ENCODE measurements around the gene ADIPOR2. TPM values are rescaled to one million over a fixed set of nuclear protein-coding genes. Genes with fewer than 3 reads are reported as not detected.
"Not testable (repeated sequence)": the region's sequence is repeated elsewhere in the genome, so short reads cannot be mapped to it uniquely, and the experiment has no call there.

ADIPOR2 gene
- total RNA-seq, 5 donors from 2014 or later (not counting 1 experiment from before 2014, with no cell fraction given): 21.7 to 35.0 (median 33.4) TPM

DNA sequence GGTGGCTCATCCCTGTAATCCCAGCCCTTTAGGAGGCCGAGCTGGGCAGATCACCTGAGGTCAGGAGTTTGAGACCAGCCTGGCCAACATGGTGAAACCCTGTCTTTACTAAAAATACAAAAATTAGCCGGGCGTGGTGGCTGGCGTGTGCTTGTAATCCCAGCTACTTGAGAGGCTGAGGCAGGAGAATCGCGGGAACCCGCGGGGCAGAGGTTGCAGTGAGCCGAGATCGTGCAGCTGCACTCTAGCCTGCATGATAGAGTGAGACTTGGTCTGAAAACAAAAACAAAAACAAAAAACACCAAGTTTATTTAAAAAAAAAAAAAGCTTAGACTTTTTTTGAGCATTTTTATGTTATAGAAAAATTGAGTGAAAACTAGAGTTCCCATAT is 40.8 kb downstream of the ADIPOR2 start:
- H3K27me3 Mint-ChIP-seq; H3K27me3 ChIP-seq (replicated peaks in 1 of 2; ENCODE audit: control insufficient read depth in 2 of 2, extremely low read depth in 1 of 2, insufficient read depth in 2 of 2, low read length in 1 of 2); DNase-seq; H3K4me3 ChIP-seq (ENCODE audit: control insufficient read depth in 1 of 2, extremely low read depth in 1 of 2, low read length in 1 of 2); H3K4me1 ChIP-seq (ENCODE audit: control insufficient read depth in 1 of 2, extremely low read depth in 1 of 2, insufficient read depth in 2 of 2, low read length in 2 of 2); H3K27ac ChIP-seq (ENCODE audit: low read length); H3K27ac Mint-ChIP-seq; ATAC-seq (replicated peaks in 1 of 4); H3K9me3 Mint-ChIP-seq; H3K9me3 ChIP-seq; H3K4me3 Mint-ChIP-seq; H3K36me3 ChIP-seq (ENCODE audit: control insufficient read depth in 2 of 2, extremely low read depth in 1 of 2, insufficient read depth in 1 of 2, low read length in 1 of 2): not testable (repeated sequence)
- CTCF ChIA-PET: interaction anchor here in 1 of 2 donors (1.4 kb wide), 1 partner anchor 60 kb away, joined by 4 read pairs; no protein-coding TSS in a partner anchor
- Mint-ChIP-seq H3K36me3 (peaks cover 28% of the 10 kb centered on the region), H3K4me1 (peaks cover 34 to 44% (median 39%) of the 10 kb centered on the region in 3 donors)
- POLR2A ChIA-PET: interaction anchor here in 1 of 2 donors (0.6 kb wide), 1 partner anchor 18 kb away, joined by 4 read pairs; no protein-coding TSS in a partner anchor
- WGBS (ENCODE audit: insufficient coverage): 100% methylated on average over 1 of the region's 10 CpGs

- ATAC-seq (replicated peaks in 1 of 4): peak in 2 of 4 experiments; percentile 41 to 51
Measured at GRCh38 chr12:1732914-1733313, 42.0 kb downstream of the ADIPOR2 start.

GRCh38 chr12:1733712-1734111 is 42.8 kb downstream of the ADIPOR2 start:
- H3K27me3 Mint-ChIP-seq; ATAC-seq (replicated peaks in 1 of 4); CTCF ChIA-PET; DNase-seq; H3K36me3 ChIP-seq (ENCODE audit: control insufficient read depth in 2 of 2, extremely low read depth in 1 of 2, insufficient read depth in 1 of 2, low read length in 1 of 2); H3K4me1 ChIP-seq (ENCODE audit: control insufficient read depth in 1 of 2, extremely low read depth in 1 of 2, insufficient read depth in 2 of 2, low read length in 2 of 2); H3K9me3 ChIP-seq; H3K27me3 ChIP-seq (replicated peaks in 1 of 2; ENCODE audit: control insufficient read depth in 2 of 2, extremely low read depth in 1 of 2, insufficient read depth in 2 of 2, low read length in 1 of 2); H3K4me3 Mint-ChIP-seq; H3K27ac Mint-ChIP-seq; POLR2A ChIA-PET; H3K9me3 Mint-ChIP-seq; H3K27ac ChIP-seq (ENCODE audit: low read length); H3K4me3 ChIP-seq (ENCODE audit: control insufficient read depth in 1 of 2, extremely low read depth in 1 of 2, low read length in 1 of 2): not testable (repeated sequence)
- Mint-ChIP-seq H3K4me1 (peaks cover 48 to 55% (median 50%) of the 10 kb centered on the region in 3 donors), H3K36me3 (peaks cover 18% of the 10 kb centered on the region)
- WGBS (ENCODE audit: insufficient coverage): no CpG with 5 or more reads among the region's 5 CpGs

More at GRCh38 chr12:1732914-1733313, 42.0 kb downstream of the ADIPOR2 start:
- no peak for DNase-seq
- POLR2A ChIA-PET: interaction anchor here in 1 of 2 donors (0.7 kb wide), 1 partner anchor 1202 kb away, joined by 3 read pairs; no protein-coding TSS in a partner anchor
- WGBS (ENCODE audit: insufficient coverage): no CpG with 5 or more reads among the region's 1 CpG
- CTCF ChIA-PET: interaction anchor here in 1 of 2 donors (1.4 kb wide), 1 partner anchor 59 kb away, joined by 4 read pairs; no protein-coding TSS in a partner anchor
- peaks cover 19% of the 10 kb centered on the region for H3K36me3 Mint-ChIP-seq
- peaks cover 44 to 52% (median 46%) of the 10 kb centered on the region in 3 donors for H3K4me1 Mint-ChIP-seq
- H3K27me3 Mint-ChIP-seq: no peaks in the 10 kb centered on the region
- Histone ChIP-seq H3K4me1 (ENCODE audit: control insufficient read depth in 1 of 2, extremely low read depth in 1 of 2, insufficient read depth in 2 of 2, low read length in 2 of 2) (peaks cover 0 to 2% of the 10 kb centered on the region in 2 experiments), H3K9me3 (no peaks in the 10 kb centered on the region), H3K27me3 (replicated peaks in 1 of 2; ENCODE audit: control insufficient read depth in 2 of 2, extremely low read depth in 1 of 2, insufficient read depth in 2 of 2, low read length in 1 of 2) (no peaks in the 10 kb centered on the region), H3K36me3 (ENCODE audit: control insufficient read depth in 2 of 2, extremely low read depth in 1 of 2, insufficient read depth in 1 of 2, low read length in 1 of 2) (peaks cover 0 to under 1% of the 10 kb centered on the region in 2 donors), H3K4me3 (ENCODE audit: control insufficient read depth in 1 of 2, extremely low read depth in 1 of 2, low read length in 1 of 2) (no peak overlapping the region), H3K27ac (ENCODE audit: low read length) (no peak overlapping the region)
- no peak overlapping the region for H3K27ac Mint-ChIP-seq
- no peaks in the 10 kb centered on the region for H3K9me3 Mint-ChIP-seq
- H3K4me3 Mint-ChIP-seq: peak overlapping the region in 1 of 3 donors; percentile 6

DNA sequence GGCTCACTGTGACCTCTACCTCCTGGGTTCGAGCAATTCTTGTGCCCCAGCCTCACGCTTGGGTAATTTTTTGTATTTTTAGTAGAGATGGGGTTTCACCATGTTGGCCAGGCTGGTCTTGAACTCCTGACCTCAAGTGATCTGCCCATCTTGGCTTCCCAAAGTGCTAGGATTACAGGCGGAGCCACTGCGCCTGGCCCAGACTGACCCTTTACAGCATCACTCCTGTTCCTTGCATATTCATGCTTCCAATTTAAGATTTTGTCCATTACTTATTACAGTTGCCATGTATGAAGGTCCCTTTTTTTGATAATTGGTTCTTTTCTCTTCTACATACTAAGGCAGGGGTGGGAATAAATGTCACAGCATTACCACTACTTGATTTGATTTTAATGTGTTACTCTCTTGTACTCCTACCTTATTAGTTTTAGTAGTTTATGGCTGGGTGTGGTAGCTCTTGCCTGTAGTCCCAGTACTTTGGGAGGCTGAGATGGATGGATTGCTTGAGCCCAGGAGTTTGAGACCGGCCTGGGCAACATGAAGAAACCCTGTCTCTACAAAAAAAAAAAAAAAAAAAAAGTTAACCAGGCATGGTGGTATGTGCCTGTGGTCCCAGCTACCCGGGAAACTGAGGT is 46.9 kb downstream of the ADIPOR2 start:
- Histone ChIP-seq H3K4me3 (ENCODE audit: control insufficient read depth in 1 of 2, extremely low read depth in 1 of 2, low read length in 1 of 2) (no peak overlapping the region), H3K9me3 (no peaks in the 10 kb centered on the region), H3K27me3 (replicated peaks in 1 of 2; ENCODE audit: control insufficient read depth in 2 of 2, extremely low read depth in 1 of 2, insufficient read depth in 2 of 2, low read length in 1 of 2) (no peaks in the 10 kb centered on the region), H3K27ac (ENCODE audit: low read length) (no peak overlapping the region), H3K4me1 (ENCODE audit: control insufficient read depth in 1 of 2, extremely low read depth in 1 of 2, insufficient read depth in 2 of 2, low read length in 2 of 2) (peaks cover 0 to 12% of the 10 kb centered on the region in 2 experiments), H3K36me3 (ENCODE audit: control insufficient read depth in 2 of 2, extremely low read depth in 1 of 2, insufficient read depth in 1 of 2, low read length in 1 of 2) (no peaks in the 10 kb centered on the region)
- DNase-seq (no peak), ATAC-seq (replicated peaks in 1 of 4) (no peak)
- POLR2A ChIA-PET: no interaction called here
- no peaks in the 10 kb centered on the region for H3K9me3 Mint-ChIP-seq
- 100% methylated on average over 3 of the region's 6 CpGs for WGBS (ENCODE audit: insufficient coverage)
- peaks cover 59 to 69% (median 60%) of the 10 kb centered on the region in 3 donors for H3K4me1 Mint-ChIP-seq
- no peak overlapping the region for H3K27ac Mint-ChIP-seq
- H3K4me3 Mint-ChIP-seq: no peak overlapping the region
- CTCF ChIA-PET: interaction anchor here in 1 of 2 donors (0.7 kb wide), 1 partner anchor 53 kb away, joined by 8 read pairs; no protein-coding TSS in a partner anchor
- H3K36me3 Mint-ChIP-seq: peaks cover 10% of the 10 kb centered on the region
- H3K27me3 Mint-ChIP-seq: no peaks in the 10 kb centered on the region

DNA sequence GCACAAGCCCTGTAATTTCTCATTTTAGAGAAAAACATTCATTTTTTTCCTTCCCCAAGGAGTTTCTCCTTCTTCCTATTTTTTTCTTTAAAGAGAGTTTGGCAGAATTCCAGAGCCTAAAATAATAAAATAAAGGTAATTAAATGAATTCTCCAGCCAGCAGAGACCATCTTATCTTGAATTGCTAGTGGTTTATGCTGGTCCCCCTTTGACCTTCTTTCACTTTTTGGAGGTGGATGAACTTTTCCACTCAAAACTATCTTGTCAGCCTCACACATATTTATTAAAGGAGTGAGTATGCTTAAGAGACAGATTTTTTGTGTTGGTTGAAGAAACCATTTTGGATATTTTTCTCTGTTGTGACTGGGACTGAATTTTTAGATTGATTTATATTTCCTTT is 47.6 kb downstream of the ADIPOR2 start:
- ATAC-seq (replicated peaks in 1 of 4) (no peak), DNase-seq (no peak)
- H3K4me1 ChIP-seq (ENCODE audit: control insufficient read depth in 1 of 2, extremely low read depth in 1 of 2, insufficient read depth in 2 of 2, low read length in 2 of 2): peaks cover 0 to 12% of the 10 kb centered on the region in 2 experiments
- H3K27ac Mint-ChIP-seq: no peak overlapping the region
- ChIA-PET POLR2A (no interaction called here), CTCF (no interaction called here)
- no peak overlapping the region for H3K27ac ChIP-seq (ENCODE audit: low read length)
- H3K4me3 Mint-ChIP-seq: no peak overlapping the region
- peaks cover 55 to 65% (median 55%) of the 10 kb centered on the region in 3 donors for H3K4me1 Mint-ChIP-seq
- H3K27me3 Mint-ChIP-seq: no peaks in the 10 kb centered on the region
- no peaks in the 10 kb centered on the region for H3K36me3 ChIP-seq (ENCODE audit: control insufficient read depth in 2 of 2, extremely low read depth in 1 of 2, insufficient read depth in 1 of 2, low read length in 1 of 2)
- no peaks in the 10 kb centered on the region for H3K9me3 ChIP-seq
- no peaks in the 10 kb centered on the region for H3K27me3 ChIP-seq (replicated peaks in 1 of 2; ENCODE audit: control insufficient read depth in 2 of 2, extremely low read depth in 1 of 2, insufficient read depth in 2 of 2, low read length in 1 of 2)
- H3K9me3 Mint-ChIP-seq: no peaks in the 10 kb centered on the region
- peaks cover 10% of the 10 kb centered on the region for H3K36me3 Mint-ChIP-seq
- H3K4me3 ChIP-seq (ENCODE audit: control insufficient read depth in 1 of 2, extremely low read depth in 1 of 2, low read length in 1 of 2): no peak overlapping the region

DNA sequence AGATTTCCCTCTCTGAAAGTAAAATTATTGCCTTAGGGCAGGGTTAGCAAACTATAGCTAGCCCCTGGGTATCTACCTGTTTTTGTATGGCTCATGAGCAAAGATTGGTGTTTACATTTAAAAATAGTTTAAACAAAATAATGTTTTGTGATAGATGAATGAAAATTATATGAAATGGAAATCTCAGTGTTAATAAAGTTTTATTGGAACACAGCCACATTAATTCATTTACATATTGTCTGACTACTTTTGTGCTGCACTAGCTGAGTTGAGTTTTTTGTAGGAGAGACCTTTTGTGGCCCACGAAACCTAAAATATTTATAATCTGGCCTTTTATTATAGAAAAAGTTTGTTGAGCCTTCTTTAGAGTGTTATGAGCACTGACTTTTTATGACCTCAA is 48.5 kb downstream of the ADIPOR2 start:
- H3K4me1 Mint-ChIP-seq: peaks cover 54 to 61% (median 55%) of the 10 kb centered on the region in 3 donors
- no peak for DNase-seq
- H3K27ac ChIP-seq (ENCODE audit: low read length): no peak overlapping the region
- no peaks in the 10 kb centered on the region for H3K27me3 ChIP-seq (replicated peaks in 1 of 2; ENCODE audit: control insufficient read depth in 2 of 2, extremely low read depth in 1 of 2, insufficient read depth in 2 of 2, low read length in 1 of 2)
- peaks cover 0 to 3% of the 10 kb centered on the region in 2 donors for H3K36me3 ChIP-seq (ENCODE audit: control insufficient read depth in 2 of 2, extremely low read depth in 1 of 2, insufficient read depth in 1 of 2, low read length in 1 of 2)
- H3K27me3 Mint-ChIP-seq: no peaks in the 10 kb centered on the region
- no peaks in the 10 kb centered on the region for H3K9me3 Mint-ChIP-seq
- no peak for ATAC-seq (replicated peaks in 1 of 4)
- H3K4me3 Mint-ChIP-seq: no peak overlapping the region
- ChIA-PET POLR2A (no interaction called here), CTCF (interaction anchor here in 1 of 2 donors (0.8 kb wide), 1 partner anchor 621 kb away, joined by 3 read pairs; no protein-coding TSS in a partner anchor)
- WGBS (ENCODE audit: insufficient coverage): no CpG with 5 or more reads among the region's 1 CpG
- peaks cover 0 to 12% of the 10 kb centered on the region in 2 experiments for H3K4me1 ChIP-seq (ENCODE audit: control insufficient read depth in 1 of 2, extremely low read depth in 1 of 2, insufficient read depth in 2 of 2, low read length in 2 of 2)
- H3K4me3 ChIP-seq (ENCODE audit: control insufficient read depth in 1 of 2, extremely low read depth in 1 of 2, low read length in 1 of 2): no peak overlapping the region
- H3K36me3 Mint-ChIP-seq: peaks cover 6% of the 10 kb centered on the region
- no peaks in the 10 kb centered on the region for H3K9me3 ChIP-seq
- H3K27ac Mint-ChIP-seq: no peak overlapping the region
